Neural cell (in vitro differentiated cells): ENCODE results near the gene BTAF1. TPM values are rescaled to one million over a fixed set of nuclear protein-coding genes. Genes with fewer than 3 reads are reported as not detected.

Experiments
- H2AFZ ChIP-seq: fragments of 200-600, 300-800 bp; sonication (generic), shearing (Covaris generic); 2 replicates; pipeline ENCODE4 v1.6.0; 2014; ENCODE audit warnings: low read depth, mild to moderate bottlenecking, antibody characterized with exemption, low read length, moderate library complexity
- H3F3A ChIP-seq: fragments of 200-600 bp; shearing (Covaris generic); 2 replicates; pipeline ENCODE4 v1.6.1; 2016; ENCODE audit warnings: mild to moderate bottlenecking, moderate library complexity, mixed read lengths, antibody characterized with exemption, low read length; ENCODE audit not compliant: insufficient read depth, poor library complexity, severe bottlenecking
- H3K27ac ChIP-seq: fragments of 200-600, 300-800 bp; sonication (generic), shearing (Covaris generic); 2 replicates; pipeline ENCODE4 v1.5.1; 2014; ENCODE audit warnings: mild to moderate bottlenecking, low read length, moderate library complexity
- H3K27me3 ChIP-seq: fragments of 300-800, 200-600 bp; sonication (generic), shearing (Covaris generic); 2 replicates; pipeline ENCODE4 v1.6.0; 2014; ENCODE audit warnings: mild to moderate bottlenecking, low read depth, low read length, moderate library complexity; ENCODE audit not compliant: insufficient read depth
- H3K36me3 ChIP-seq: fragments of 300-800, 200-600 bp; sonication (generic), shearing (Covaris generic); 2 replicates; pipeline ENCODE4 v1.5.1; 2014; ENCODE audit warnings: mild to moderate bottlenecking, antibody characterized with exemption, low read length, moderate library complexity; ENCODE audit not compliant: insufficient read depth
- H3K4me2 ChIP-seq: fragments of 300-800, 200-600 bp; sonication (generic), shearing (Covaris generic); 2 replicates; pipeline ENCODE4 v1.6.0; 2014; ENCODE audit warnings: mild to moderate bottlenecking, low read length
- H3K4me3 ChIP-seq: fragments of 300-800, 200-600 bp; sonication (generic), shearing (Covaris generic); 2 replicates; pipeline ENCODE4 v1.5.1; 2014; ENCODE audit warnings: mild to moderate bottlenecking, low read length, moderate library complexity
- H3K79me2 ChIP-seq: fragments of 200-600 bp; shearing (Covaris generic); replicated peaks from 2 replicates; pipeline ENCODE4 v1.6.0; 2014; ENCODE audit warnings: mild to moderate bottlenecking, low read length, moderate library complexity; ENCODE audit not compliant: insufficient read depth
- H3K9ac ChIP-seq: fragments of 300-800, 200-600 bp; sonication (generic), shearing (Covaris generic); 2 replicates; pipeline ENCODE4 v1.6.1; 2016; ENCODE audit warnings: mild to moderate bottlenecking, low read length, mixed read lengths
- H3K9me2 ChIP-seq: fragments of 200-600 bp; shearing (Covaris generic); 2 replicates; pipeline ENCODE4 v1.6.1; 2016; ENCODE audit warnings: mild to moderate bottlenecking, low read length, mixed read lengths; ENCODE audit not compliant: insufficient read depth
- H3K9me3 ChIP-seq: fragments of 200-600, 300-800 bp; sonication (generic), shearing (Covaris generic); 2 replicates; pipeline ENCODE4 v1.6.1; 2016; ENCODE audit warnings: mild to moderate bottlenecking, mixed run types, low read length, moderate library complexity, mixed read lengths
- H4K20me1 ChIP-seq: fragments of 200-600 bp; shearing (Covaris generic); 2 replicates; pipeline ENCODE4 v1.6.1; 2016; ENCODE audit warnings: mild to moderate bottlenecking, mixed run types; ENCODE audit not compliant: insufficient read depth
- CTCF ChIP-seq: fragments of 450-650 bp; IDR thresholded peaks from 2 replicates; pipeline ENCODE4 v1.5.1; 2014; ENCODE audit warnings: antibody characterized with exemption, mild to moderate bottlenecking, moderate library complexity; ENCODE audit not compliant: poor library complexity, severe bottlenecking
- EP300 ChIP-seq: fragments of 450-650 bp; conservative IDR thresholded peaks from 2 replicates; pipeline ENCODE4 v1.6.1; 2014; ENCODE audit warnings: antibody characterized with exemption, mild to moderate bottlenecking, moderate library complexity; ENCODE audit not compliant: poor library complexity, severe bottlenecking
- EZH2 ChIP-seq: fragments of 200-600, 300-800 bp; shearing (Covaris generic), sonication (generic); IDR thresholded peaks from 2 replicates; pipeline ENCODE4 v1.6.1; 2014; ENCODE audit warnings: antibody characterized with exemption, low read length, borderline replicate concordance, mild to moderate bottlenecking; ENCODE audit not compliant: insufficient read depth, poor library complexity, severe bottlenecking
- MXI1 ChIP-seq: fragments of 450-650 bp; conservative IDR thresholded peaks from 2 replicates; pipeline ENCODE4 v1.6.1; 2014; ENCODE audit warnings: antibody characterized with exemption, mild to moderate bottlenecking; ENCODE audit not compliant: poor library complexity, severe bottlenecking
- POLR2AphosphoS5 ChIP-seq: IDR thresholded peaks from 2 replicates; pipeline ENCODE4 v1.6.1; 2012
- RAD21 ChIP-seq: fragments of 450-650 bp; conservative IDR thresholded peaks from 2 replicates; pipeline ENCODE4 v1.6.1; 2014; ENCODE audit warnings: antibody characterized with exemption, mild to moderate bottlenecking, moderate library complexity
- REST ChIP-seq: IDR thresholded peaks from 2 replicates; pipeline ENCODE4 v1.6.1; 2012; ENCODE audit warnings: borderline replicate concordance
- SMC3 ChIP-seq: fragments of 450-650 bp; conservative IDR thresholded peaks from 2 replicates; pipeline ENCODE4 v1.6.1; 2014; ENCODE audit warnings: antibody characterized with exemption, mild to moderate bottlenecking, moderate library complexity; ENCODE audit not compliant: poor library complexity
- TAF1 ChIP-seq: IDR thresholded peaks from 2 replicates; pipeline ENCODE4 v1.6.1; 2012; ENCODE audit warnings: low read depth
- polyA plus RNA-seq: library from polyadenylated mRNA; depleted of rRNA; stranded (reverse); fragments of >200 nt; gene quantifications from 2 replicates; pipeline ENCODE4 v1.2.3, GENCODE V29; 2014

Gene BTAF1
- polyA plus RNA-seq, 1 donor from 2014 or later: 69.4 TPM

GRCh38 chr10:91924212-91925021 is 847 bp downstream of the BTAF1 start:
- Histone ChIP-seq H3K4me2 (peak overlapping the region; percentile 83), H3K9ac (peak overlapping the region; percentile 91), H3K36me3 (no peaks in the 10 kb centered on the region), H2AFZ (peak overlapping the region; percentile 90), H3K79me2 (peaks cover 53% of the 10 kb centered on the region), H3K27ac (peak overlapping the region; percentile 93), H3F3A (peaks cover 5% of the 10 kb centered on the region), H3K9me2 (no peaks in the 10 kb centered on the region), H4K20me1 (no peaks in the 10 kb centered on the region), H3K27me3 (no peaks in the 10 kb centered on the region), H3K9me3 (no peaks in the 10 kb centered on the region), H3K4me3 (peak overlapping the region; percentile 90)
- TF ChIP-seq EZH2 (no peak), MXI1 (no peak)

GRCh38 chr10:91925022-91925320 is 1.4 kb downstream of the BTAF1 start:
- no peak overlapping the region for H2AFZ ChIP-seq
- no peaks in the 10 kb centered on the region for H3K36me3 ChIP-seq
- peak overlapping the region; percentile 83 for H3K4me2 ChIP-seq
- H3K27ac ChIP-seq: no peak overlapping the region
- peak overlapping the region; percentile 91 for H3K9ac ChIP-seq
- H3K9me2 ChIP-seq: no peaks in the 10 kb centered on the region
- peaks cover 5% of the 10 kb centered on the region for H3F3A ChIP-seq
- peak overlapping the region; percentile 90 for H3K4me3 ChIP-seq
- no peaks in the 10 kb centered on the region for H3K9me3 ChIP-seq
- H4K20me1 ChIP-seq: no peaks in the 10 kb centered on the region
- peaks cover 58% of the 10 kb centered on the region for H3K79me2 ChIP-seq
- TF ChIP-seq RAD21 (no peak), CTCF (no peak), EZH2 (no peak), TAF1 (no peak), MXI1 (no peak), SMC3 (no peak), EP300 (no peak), POLR2AphosphoS5 (no peak), REST (no peak)
- no peaks in the 10 kb centered on the region for H3K27me3 ChIP-seq
